DND-41 (cell line): ENCODE measurements around the gene CKB.

Experiments
- ATAC-seq: fragments of 200-7000 bp; cut with Tn5 transposase; 3 replicates; pipeline ENCODE4 v1.9.1; 2021; ENCODE audit warnings: low read depth; ENCODE audit not compliant: insufficient read depth
- DNase-seq: peaks from one replicate; pipeline ENCODE4 v3.0.0-alpha.2; 2020
- H2AFZ ChIP-seq: 2 replicates; pipeline ENCODE4 v1.6.0; 2012; ENCODE audit warnings: low read depth, low read length
- H3K27ac ChIP-seq: 2 replicates; pipeline ENCODE4 v1.5.1; 2012; ENCODE audit warnings: low read length, inconsistent platforms
- H3K27me3 ChIP-seq: fragments of 200-600 bp; sonication (generic); 2 replicates; pipeline ENCODE4 v1.6.0; 2012; ENCODE audit warnings: low read length, mild to moderate bottlenecking, inconsistent platforms; ENCODE audit not compliant: insufficient read depth, poor library complexity
- H3K36me3 ChIP-seq: 2 replicates; pipeline ENCODE4 v1.5.1; 2012; ENCODE audit warnings: low read length, inconsistent platforms; ENCODE audit not compliant: insufficient read depth
- H3K4me1 ChIP-seq: 2 replicates; pipeline ENCODE4 v1.5.1; 2012; ENCODE audit warnings: mild to moderate bottlenecking, low read length; ENCODE audit not compliant: insufficient read depth
- H3K4me2 ChIP-seq: 2 replicates; pipeline ENCODE4 v1.6.0; 2012; ENCODE audit warnings: mild to moderate bottlenecking, moderate library complexity, low read length, inconsistent platforms; ENCODE audit not compliant: insufficient read depth
- H3K4me3 ChIP-seq, 2 experiments: fragments of 200-600 bp in 1 of 2; shearing (Covaris generic) in 1 of 2; 2 replicates each; pipeline ENCODE4 v1.5.1; 2012 to 2016; ENCODE audit warnings: inconsistent platforms in 2 of 2, low read length in 2 of 2, mild to moderate bottlenecking in 2 of 2, low read depth in 1 of 2, moderate library complexity in 1 of 2
- H3K79me2 ChIP-seq: 2 replicates; pipeline ENCODE4 v1.6.0; 2012; ENCODE audit warnings: low read length, inconsistent platforms; ENCODE audit not compliant: insufficient read depth
- H3K9ac ChIP-seq: 2 replicates; pipeline ENCODE4 v1.6.0; 2012; ENCODE audit warnings: low read depth, mild to moderate bottlenecking, inconsistent platforms, low read length, moderate library complexity
- H3K9me3 ChIP-seq: 2 replicates; pipeline ENCODE4 v1.5.1; 2012; ENCODE audit warnings: low read length, moderate library complexity, mild to moderate bottlenecking, inconsistent platforms; ENCODE audit not compliant: insufficient read depth, severe bottlenecking
- H4K20me1 ChIP-seq: 2 replicates; pipeline ENCODE4 v1.6.0; 2012; ENCODE audit warnings: low read length; ENCODE audit not compliant: insufficient read depth
- CTCF ChIP-seq: IDR thresholded peaks from 2 replicates; pipeline ENCODE4 v1.5.1; 2012; ENCODE audit warnings: borderline replicate concordance, low read length, moderate library complexity, mild to moderate bottlenecking; ENCODE audit not compliant: poor library complexity, severe bottlenecking; ENCODE audit errors: extremely low read depth
- EZH2 ChIP-seq: IDR thresholded peaks from 3 replicates; pipeline ENCODE4 v1.6.1; 2012; ENCODE audit warnings: borderline replicate concordance, low read depth, mild to moderate bottlenecking, moderate library complexity, low read length, inconsistent platforms; ENCODE audit not compliant: severe bottlenecking

The CKB gene

GRCh38 chr14:103530390-103530789, 7.8 kb upstream of the CKB start:
- peaks cover 35% of the 10 kb centered on the region for H3K4me1 ChIP-seq
- peak overlapping the region; percentile 99 for H3K4me2 ChIP-seq
- TF ChIP-seq CTCF (no peak), EZH2 (no peak)
- peaks cover 53% of the 10 kb centered on the region for H3K36me3 ChIP-seq
- H3K79me2 ChIP-seq: peaks cover 50% of the 10 kb centered on the region
- H3K27ac ChIP-seq: no peak overlapping the region
- H3K9ac ChIP-seq: no peak overlapping the region
- H3K27me3 ChIP-seq: no peaks in the 10 kb centered on the region
- H3K9me3 ChIP-seq: no peaks in the 10 kb centered on the region
- ATAC-seq: peak; percentile 38; the same call in 2 of the 3 replicates
- DNase-seq: peak; percentile 70
- H3K4me3 ChIP-seq: peak overlapping the region; percentile 67 to 99; a peak in 3 of 4 replicates
- no peak overlapping the region for H2AFZ ChIP-seq
- H4K20me1 ChIP-seq: peaks cover 49% of the 10 kb centered on the region

- Histone ChIP-seq H3K9me3 (no peaks in the 10 kb centered on the region), H3K4me1 (peaks cover 35% of the 10 kb centered on the region), H3K27ac (peak overlapping the region; percentile 69), H3K4me2 (peak overlapping the region; percentile 99), H4K20me1 (peaks cover 42% of the 10 kb centered on the region), H3K79me2 (peaks cover 50% of the 10 kb centered on the region), H3K4me3 (peak overlapping the region; percentile 67 to 99), H3K9ac (peak overlapping the region; percentile 77), H3K27me3 (no peaks in the 10 kb centered on the region), H3K36me3 (peaks cover 46% of the 10 kb centered on the region), H2AFZ (peak overlapping the region; percentile 84)
- DNase-seq (no peak), ATAC-seq (no peak)
- no peak for TF ChIP-seq CTCF
- TF ChIP-seq EZH2: no peak
Observed at GRCh38 chr14:103529383-103530365, 7.0 kb upstream of the CKB start.

- Histone ChIP-seq H3K36me3 (peaks cover 38% of the 10 kb centered on the region), H3K4me1 (peaks cover 35% of the 10 kb centered on the region), H2AFZ (peak within 1 kb of the TSS; percentile 97), H3K4me3 (peak within 1 kb of the TSS; percentile 74 to 99), H4K20me1 (peaks cover 35% of the 10 kb centered on the region), H3K9me3 (no peaks in the 10 kb centered on the region), H3K79me2 (peaks cover 50% of the 10 kb centered on the region), H3K4me2 (peak within 1 kb of the TSS; percentile 99), H3K9ac (peak within 1 kb of the TSS; percentile 77), H3K27me3 (no peaks in the 10 kb centered on the region), H3K27ac (peak within 1 kb of the TSS; percentile 82)
- ATAC-seq: peak; percentile 78
- peak; percentile 84 for DNase-seq
- TF ChIP-seq CTCF (no peak), EZH2 (no peak)
Observed at GRCh38 chr14:103528587-103529382, 6.2 kb upstream of the CKB start, which contains the start of gene TRMT61A. TSS of gene TRMT61A (plus strand) at chr14:103529196. CDS start at chr14:103529979, 783 bp downstream.
